Cardiac muscle cell (in vitro differentiated cells and primary cell): ENCODE data around the gene EEA1. TPM values are rescaled to one million over a fixed set of nuclear protein-coding genes. Genes with fewer than 3 reads are reported as not detected.
"Not testable (repeated sequence)": the region's sequence is repeated elsewhere in the genome, so short reads cannot be mapped to it uniquely, and the experiment has no call there.

Source experiments
- DNase-seq, 2 donors: peaks; one replicate each; pipeline versions ENCODE4 v3.0.0 to v3.0.0-alpha.2; 2010 to 2017; ENCODE audit warnings: low read depth in 1 of 2, low spot score in 1 of 2
- H3K27ac ChIP-seq: fragments of 200-600 bp; sonication (generic); 2 replicates; pipeline ENCODE4 v1.5.1; 2016
- H3K27me3 ChIP-seq: fragments of 200-600 bp; sonication (generic); 2 replicates; pipeline ENCODE4 v1.6.0; 2016; ENCODE audit warnings: control low read depth
- H3K36me3 ChIP-seq: fragments of 200-600 bp; sonication (generic); 2 replicates; pipeline ENCODE4 v1.5.1; 2016; ENCODE audit warnings: control low read depth
- H3K4me1 ChIP-seq: fragments of 200-600 bp; sonication (generic); 2 replicates; pipeline ENCODE4 v1.8.1; 2017; ENCODE audit warnings: low read depth, mild to moderate bottlenecking, mixed run types
- H3K4me3 ChIP-seq: fragments of 200-600 bp; sonication (generic); 2 replicates; pipeline ENCODE4 v1.5.1; 2016; ENCODE audit warnings: mild to moderate bottlenecking
- H3K9me3 ChIP-seq: fragments of 200-600 bp; sonication (generic); 2 replicates; pipeline ENCODE4 v1.5.1; 2017; ENCODE audit warnings: low read depth, mild to moderate bottlenecking, control low read depth
- polyA plus RNA-seq: library from polyadenylated mRNA; unstranded; fragments of >200 nt; fragmentation: Nextera tagmentation; extraction: Ambion mirVana; gene quantifications from 2 replicates; pipeline ENCODE4 v1.2.1, GENCODE V29; 2016
- total RNA-seq: library from RNA; depleted of rRNA; stranded (reverse); fragments of >200 nt; gene quantifications from 2 replicates; pipeline ENCODE4 v1.2.3, GENCODE V29; 2016
- TF ChIP-seq, protein P1 (sequence below): IDR thresholded peaks from 2 replicates; pipeline ENCODE4 v1.5.1; 2012; ENCODE audit warnings: low read depth, mild to moderate bottlenecking, low read length

Gene EEA1
- total and polyA plus RNA-seq, 2 experiments from 2014 or later = 9.8 to 32.9 TPM

- Histone ChIP-seq H3K4me1 (no peaks in the 10 kb centered on the region), H3K27ac (no peak overlapping the region), H3K4me3 (no peak overlapping the region), H3K9me3 (no peaks in the 10 kb centered on the region), H3K36me3 (no peaks in the 10 kb centered on the region), H3K27me3 (no peaks in the 10 kb centered on the region)
- DNase-seq = peak in 1 of 2 donors; percentile 75
- TF ChIP-seq, protein P1, sequence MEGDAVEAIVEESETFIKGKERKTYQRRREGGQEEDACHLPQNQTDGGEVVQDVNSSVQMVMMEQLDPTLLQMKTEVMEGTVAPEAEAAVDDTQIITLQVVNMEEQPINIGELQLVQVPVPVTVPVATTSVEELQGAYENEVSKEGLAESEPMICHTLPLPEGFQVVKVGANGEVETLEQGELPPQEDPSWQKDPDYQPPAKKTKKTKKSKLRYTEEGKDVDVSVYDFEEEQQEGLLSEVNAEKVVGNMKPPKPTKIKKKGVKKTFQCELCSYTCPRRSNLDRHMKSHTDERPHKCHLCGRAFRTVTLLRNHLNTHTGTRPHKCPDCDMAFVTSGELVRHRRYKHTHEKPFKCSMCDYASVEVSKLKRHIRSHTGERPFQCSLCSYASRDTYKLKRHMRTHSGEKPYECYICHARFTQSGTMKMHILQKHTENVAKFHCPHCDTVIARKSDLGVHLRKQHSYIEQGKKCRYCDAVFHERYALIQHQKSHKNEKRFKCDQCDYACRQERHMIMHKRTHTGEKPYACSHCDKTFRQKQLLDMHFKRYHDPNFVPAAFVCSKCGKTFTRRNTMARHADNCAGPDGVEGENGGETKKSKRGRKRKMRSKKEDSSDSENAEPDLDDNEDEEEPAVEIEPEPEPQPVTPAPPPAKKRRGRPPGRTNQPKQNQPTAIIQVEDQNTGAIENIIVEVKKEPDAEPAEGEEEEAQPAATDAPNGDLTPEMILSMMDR = no peak
Measured at GRCh38 chr12:92971859-92972524, 42.9 kb upstream of the EEA1 start.

DNA sequence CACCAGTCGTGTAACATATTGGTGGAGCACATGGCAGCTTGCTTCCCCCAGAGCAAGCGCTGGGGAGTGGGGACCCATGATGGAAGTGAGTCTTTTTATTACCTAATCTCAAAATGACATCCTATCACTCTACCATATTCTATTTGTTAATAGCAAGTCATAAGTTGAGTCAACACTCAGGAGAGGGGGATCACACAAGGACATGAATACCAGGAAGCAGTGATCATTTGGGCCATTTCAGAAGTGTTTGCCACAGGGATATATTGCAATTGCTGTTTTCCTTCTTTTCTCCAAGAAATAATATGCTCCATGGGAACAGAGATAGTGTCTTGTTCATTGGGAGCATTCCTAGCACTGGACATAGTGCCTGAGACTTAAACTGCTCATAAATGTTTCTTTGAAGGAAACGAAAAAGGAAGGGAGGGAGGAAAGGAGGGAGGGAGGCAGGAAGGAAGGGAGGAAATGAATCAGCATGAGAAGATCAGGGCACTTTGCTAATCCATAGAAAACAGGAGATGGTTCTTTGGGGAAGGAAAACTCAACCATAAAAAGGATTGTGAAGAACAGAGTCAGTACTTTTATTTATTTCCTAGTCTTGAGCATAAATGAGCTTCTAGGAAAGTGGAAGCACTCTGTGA lies 39.2 kb upstream of the EEA1 start:
- Histone ChIP-seq H3K4me3 (no peak overlapping the region), H3K4me1 (no peaks in the 10 kb centered on the region), H3K36me3 (no peaks in the 10 kb centered on the region), H3K27ac (no peak overlapping the region), H3K9me3 (no peaks in the 10 kb centered on the region), H3K27me3 (no peaks in the 10 kb centered on the region)
- TF ChIP-seq, protein P1 = no peak
- DNase-seq = no peak

DNA sequence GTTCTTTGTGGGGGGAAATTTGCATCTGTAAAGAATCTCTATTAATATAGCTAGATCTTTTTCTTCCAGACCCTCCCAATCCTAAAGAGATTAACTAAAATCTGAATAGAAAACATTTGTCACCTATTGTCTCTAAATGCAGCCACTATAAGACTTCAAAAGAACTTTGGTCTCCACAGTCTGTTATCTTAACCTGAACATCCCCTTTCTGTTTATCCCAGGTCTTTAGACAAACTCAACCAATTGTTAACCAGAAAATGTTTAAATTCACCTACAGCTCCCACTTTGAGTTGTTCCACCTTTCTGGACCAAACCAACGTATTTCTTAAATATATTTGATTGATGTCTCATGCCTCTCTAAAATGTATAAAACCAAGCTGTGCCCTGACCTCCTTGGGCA lies 35.3 kb upstream of the EEA1 start:
- not testable (repeated sequence) for H3K4me1 ChIP-seq

GRCh38 chr12:92961949-92962348 lies 32.9 kb upstream of the EEA1 start:
- Histone ChIP-seq H3K4me3 (no peak overlapping the region), H3K27ac (no peak overlapping the region), H3K36me3 (no peaks in the 10 kb centered on the region), H3K9me3 (no peaks in the 10 kb centered on the region), H3K27me3 (no peaks in the 10 kb centered on the region), H3K4me1 (no peaks in the 10 kb centered on the region)
- no peak for DNase-seq
- TF ChIP-seq, protein P1 = no peak

More for the DNA sequence above, 35.3 kb upstream of the EEA1 start:
- H3K27me3 ChIP-seq, DNase-seq, H3K9me3 ChIP-seq, H3K27ac ChIP-seq, H3K4me3 ChIP-seq, H3K36me3 ChIP-seq: not testable (repeated sequence)

DNA sequence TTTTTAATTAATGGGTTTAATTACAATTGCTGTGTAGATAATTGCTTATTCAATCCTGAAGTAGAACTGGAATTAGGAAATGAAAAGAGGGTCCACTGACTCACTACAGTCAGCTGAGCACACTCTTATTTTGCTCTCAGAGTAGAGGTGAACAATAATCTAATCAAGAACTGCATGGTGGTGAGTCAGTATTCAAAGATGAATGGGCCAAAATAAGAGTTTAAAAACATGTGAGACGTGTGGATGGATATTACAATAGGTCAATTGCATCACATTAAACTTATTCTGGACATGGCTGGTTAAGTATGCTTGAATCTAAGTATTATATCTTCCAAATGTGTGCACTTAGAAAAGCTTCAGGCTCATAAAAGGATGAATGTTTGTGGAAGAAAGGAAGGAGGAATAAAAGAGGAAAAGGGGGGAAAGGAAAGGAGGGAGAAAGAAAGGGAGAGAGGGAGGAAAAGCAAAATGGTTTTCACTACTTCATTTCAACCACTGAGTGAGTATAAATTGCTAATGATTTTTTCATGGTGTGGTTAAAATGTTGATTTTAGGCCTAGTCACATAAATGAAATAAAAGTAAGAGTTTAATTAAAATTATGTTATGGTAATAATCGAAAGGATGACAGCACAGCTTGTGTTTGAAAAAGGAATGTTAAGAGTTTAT lies 27.0 kb upstream of the EEA1 start:
- Histone ChIP-seq H3K27ac (no peak overlapping the region), H3K27me3 (no peaks in the 10 kb centered on the region), H3K9me3 (no peaks in the 10 kb centered on the region), H3K4me3 (no peak overlapping the region), H3K36me3 (no peaks in the 10 kb centered on the region), H3K4me1 (no peaks in the 10 kb centered on the region)
- TF ChIP-seq, protein P1 = no peak
- DNase-seq = peak in 1 of 2 donors; percentile 88

DNA sequence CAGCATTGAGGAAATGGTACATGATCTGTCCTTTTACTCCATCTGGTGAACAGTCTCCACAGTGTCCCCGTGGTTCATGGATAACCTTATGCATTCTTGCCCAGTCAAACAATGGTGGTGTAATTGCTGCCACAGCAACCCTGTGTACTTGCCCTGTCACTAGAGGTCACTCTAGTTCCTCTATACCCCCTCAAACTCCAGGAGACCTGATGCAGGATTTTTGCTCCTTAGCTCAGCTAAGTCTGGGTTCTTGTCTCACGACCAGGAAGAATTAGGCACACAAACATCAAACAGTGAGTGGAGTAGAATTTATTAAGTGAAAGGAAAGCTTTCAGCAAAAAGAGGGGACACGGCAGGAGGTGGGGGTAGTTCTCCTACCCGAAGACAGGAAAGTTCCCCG lies 24.7 kb upstream of the EEA1 start:
- Histone ChIP-seq H3K27ac (no peak overlapping the region), H3K9me3 (no peaks in the 10 kb centered on the region), H3K36me3 (no peaks in the 10 kb centered on the region), H3K4me3 (no peak overlapping the region), H3K27me3 (no peaks in the 10 kb centered on the region), H3K4me1 (no peaks in the 10 kb centered on the region)
- no peak for DNase-seq
- TF ChIP-seq, protein P1 = no peak
